Measurements from ENCODE around the gene MCMBP.

DNA sequence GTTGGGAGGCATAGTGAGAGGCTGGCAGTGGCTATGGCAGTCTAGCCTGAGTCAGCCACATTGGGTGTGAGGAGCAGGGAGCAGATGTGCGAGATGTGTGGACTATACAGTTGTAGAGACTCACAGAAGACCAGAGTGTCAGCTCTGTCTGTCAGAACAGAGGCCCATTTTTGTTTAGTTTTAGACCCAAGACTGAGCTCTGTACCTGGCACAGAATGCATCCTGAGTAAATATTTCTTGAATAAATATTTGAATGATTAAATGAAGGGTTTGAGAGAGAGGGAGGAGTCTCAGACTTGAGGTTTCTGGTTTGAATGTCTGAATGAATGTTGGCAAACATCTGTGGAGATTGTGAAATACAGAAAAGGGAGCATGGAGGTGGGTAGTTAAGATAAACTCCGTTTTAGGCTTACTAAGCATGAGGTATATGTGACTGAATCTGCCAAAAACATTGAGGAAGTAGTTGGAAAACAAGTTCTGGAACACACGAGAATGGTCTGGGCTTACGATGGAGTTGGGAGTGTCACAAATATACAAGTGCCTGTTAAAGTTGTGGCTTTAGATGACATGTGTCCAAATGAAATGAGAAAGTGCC is 23.5 kb upstream of the MCMBP start:
- TF ChIP-seq CTCF (IDR thresholded peaks at IDR 0.05; ENCODE audit: borderline replicate concordance, extremely low read depth, low read length, poor library complexity, severe bottlenecking), result no peak
- no peak for TF ChIP-seq EZH2 (IDR thresholded peaks at IDR 0.05; ENCODE audit: borderline replicate concordance, low read depth, low read length, severe bottlenecking)
